GM19025 (cell line): ENCODE results near the gene CTDP1.

Source experiments
- ATAC-seq: cut with Tn5 transposase; IDR thresholded peaks from one replicate; pipeline ENCODE4 v1.9.1; 2021; ENCODE audit warnings: mild to moderate bottlenecking, low read depth, moderate library complexity; ENCODE audit not compliant: unreplicated experiment

Gene CTDP1

GRCh38 chr18:79697178-79697577, 17.6 kb downstream of the CTDP1 start:
- no peak for ATAC-seq

- ATAC-seq, result no peak
These were observed 18.4 kb downstream of the CTDP1 start for GRCh38 chr18:79697976-79698375.

GRCh38 chr18:79698668-79699335, 19.2 kb downstream of the CTDP1 start:
- ATAC-seq, result no peak

- no peak for ATAC-seq
These were observed 20.1 kb downstream of the CTDP1 start for GRCh38 chr18:79699653-79700052.

GRCh38 chr18:79702906-79703305, 23.3 kb downstream of the CTDP1 start:
- no peak for ATAC-seq

GRCh38 chr18:79704631-79705030, 25.0 kb downstream of the CTDP1 start:
- ATAC-seq, result no peak

GRCh38 chr18:79705272-79705671, 25.7 kb downstream of the CTDP1 start:
- no peak for ATAC-seq

GRCh38 chr18:79706006-79706405, 26.4 kb downstream of the CTDP1 start:
- ATAC-seq, result no peak

- ATAC-seq, result no peak
These were observed 27.1 kb downstream of the CTDP1 start for GRCh38 chr18:79706658-79707057.

GRCh38 chr18:79707239-79707638, 27.6 kb downstream of the CTDP1 start:
- no peak for ATAC-seq

- ATAC-seq, result no peak
These were observed 28.1 kb downstream of the CTDP1 start for GRCh38 chr18:79707671-79708070.

- no peak for ATAC-seq
These were observed 28.8 kb downstream of the CTDP1 start for GRCh38 chr18:79708412-79708811.

GRCh38 chr18:79712206-79712857, 32.7 kb downstream of the CTDP1 start:
- ATAC-seq, result no peak

GRCh38 chr18:79713341-79713740, 33.7 kb downstream of the CTDP1 start:
- no peak for ATAC-seq

GRCh38 chr18:79714531-79715240, 35.1 kb downstream of the CTDP1 start:
- ATAC-seq, result no peak

GRCh38 chr18:79715280-79715679, 35.7 kb downstream of the CTDP1 start:
- ATAC-seq, result no peak

- ATAC-seq, result no peak
These were observed 37.5 kb downstream of the CTDP1 start for GRCh38 chr18:79717059-79717458.

- ATAC-seq, result no peak
These were observed 38.0 kb downstream of the CTDP1 start for GRCh38 chr18:79717555-79718074.

GRCh38 chr18:79718126-79718525, 38.5 kb downstream of the CTDP1 start:
- no peak for ATAC-seq

GRCh38 chr18:79718878-79719477, 39.4 kb downstream of the CTDP1 start:
- ATAC-seq, result no peak
